B cell (primary cell): ENCODE results near the gene WDR43. TPM values are rescaled to one million over a fixed set of nuclear protein-coding genes. Genes with fewer than 3 reads are reported as not detected.

Source experiments
- ATAC-seq: fragments of 200-7000 bp; cut with Tn5 transposase; one replicate; pipeline ENCODE4 v1.10.0; 2021; ENCODE audit warnings: low read depth, mild to moderate bottlenecking, moderate number of reproducible peaks, moderate library complexity
- CTCF ChIA-PET: fragments of 350-600 bp; sonication (Branson Sonifier 250); formaldehyde crosslinking; loops from one replicate; lab custom pipeline; 2021; ENCODE audit warnings: antibody characterized with exemption, inconsistent platforms; lab: Charles Lee
- POLR2A ChIA-PET: fragments of 350-600 bp; sonication (Branson Sonifier 250); formaldehyde crosslinking; loops from one replicate; lab custom pipeline; 2021; ENCODE audit warnings: antibody characterized with exemption; lab: Charles Lee
- DNase-seq: peaks from one replicate; pipeline ENCODE4 v3.0.0; 2013
- H2AFZ ChIP-seq: 2 replicates; pipeline ENCODE4 v1.6.1; 2012; ENCODE audit warnings: mild to moderate bottlenecking, low read depth, low read length; ENCODE audit not compliant: insufficient read depth, poor library complexity, severe bottlenecking
- H3K27ac ChIP-seq, 2 donors: 1 replicate in 1 of 2; 2 replicates in 1 of 2; pipeline ENCODE4 v1.5.1; 2012 to 2013; ENCODE audit warnings: low read length in 2 of 2, mild to moderate bottlenecking in 2 of 2, moderate library complexity in 1 of 2
- H3K27me3 ChIP-seq, 4 experiments: fragments of 200-600 bp in 1 of 4; sonication (generic) in 1 of 4; replicated peaks in 1 of 4; 1 replicate in 2 of 4; 2 replicates in 2 of 4; pipeline versions ENCODE4 v1.6.1 to v1.7.0; 2013 to 2016; ENCODE audit warnings: low read length in 3 of 4, mild to moderate bottlenecking in 2 of 4, mixed read lengths in 1 of 4, moderate library complexity in 1 of 4; ENCODE audit not compliant: insufficient read depth in 4 of 4, control insufficient read depth in 3 of 4; ENCODE audit errors: control extremely low read depth in 1 of 4
- H3K36me3 ChIP-seq, 2 experiments: replicated peaks in 1 of 2; 1 replicate in 1 of 2; 2 replicates in 1 of 2; pipeline versions ENCODE4 v1.6.1 to v1.7.1; 2013; ENCODE audit warnings: low read length in 1 of 2; ENCODE audit not compliant: insufficient read depth in 2 of 2, control insufficient read depth in 1 of 2; ENCODE audit errors: control extremely low read depth in 1 of 2, extremely low read depth in 1 of 2
- H3K4me1 ChIP-seq, 2 donors: fragments of 200-600 bp in 1 of 2; sonication (generic) in 1 of 2; 1 replicate in 1 of 2; 2 replicates in 1 of 2; pipeline versions ENCODE4 v1.5.1 to v1.6.1; 2013 to 2017; ENCODE audit warnings: low read length in 2 of 2; ENCODE audit not compliant: control insufficient read depth in 2 of 2, insufficient read depth in 2 of 2
- H3K4me2 ChIP-seq: replicated peaks from 2 replicates; pipeline ENCODE3; 2012; ENCODE audit warnings: mild to moderate bottlenecking, low read depth, low read length; ENCODE audit not compliant: poor library complexity, severe bottlenecking
- H3K4me3 ChIP-seq, 5 experiments: fragments of 200-600 bp in 1 of 5; sonication (generic) in 1 of 5; 1 replicate in 3 of 5; 2 replicates in 2 of 5; pipeline versions ENCODE4 v1.5.1 to v1.7.0; 2011 to 2016; ENCODE audit warnings: low read length in 4 of 5, mild to moderate bottlenecking in 4 of 5, low read depth in 2 of 5, control low read depth in 1 of 5, moderate library complexity in 1 of 5; ENCODE audit not compliant: insufficient read depth in 1 of 5; ENCODE audit errors: control extremely low read depth in 1 of 5, extremely low read depth in 1 of 5
- H3K79me2 ChIP-seq: fragments of 200-600 bp; sonication (generic); one replicate; pipeline ENCODE4 v1.6.0; 2016; ENCODE audit warnings: low read length; ENCODE audit not compliant: control insufficient read depth, insufficient read depth
- H3K9ac ChIP-seq: fragments of 200-600 bp; sonication (generic); 2 replicates; pipeline ENCODE4 v1.6.1; 2017; ENCODE audit warnings: mild to moderate bottlenecking, low read length, moderate library complexity
- H3K9me3 ChIP-seq, 3 donors: one replicate each; pipeline versions ENCODE4 v1.6.1 to v1.7.1; 2013; ENCODE audit warnings: low read length in 2 of 3; ENCODE audit not compliant: control insufficient read depth in 2 of 3, insufficient read depth in 1 of 3; ENCODE audit errors: control extremely low read depth in 1 of 3
- H4K20me1 ChIP-seq: 2 replicates; pipeline ENCODE4 v1.6.0; 2012; ENCODE audit warnings: mild to moderate bottlenecking, low read length; ENCODE audit not compliant: insufficient read depth, control insufficient read depth, poor library complexity, severe bottlenecking
- H3K27ac Mint-ChIP-seq: one replicate; pipeline ENCODE4 v1.8.0; 2021; ENCODE audit warnings: mixed read lengths
- H3K27me3 Mint-ChIP-seq: one replicate; pipeline ENCODE4 v1.8.0; 2021; ENCODE audit warnings: mixed read lengths
- H3K4me1 Mint-ChIP-seq: one replicate; pipeline ENCODE4 v1.8.0; 2021; ENCODE audit warnings: mixed read lengths
- H3K4me3 Mint-ChIP-seq: one replicate; pipeline ENCODE4 v1.8.0; 2021; ENCODE audit warnings: mixed read lengths
- H3K9me3 Mint-ChIP-seq: one replicate; pipeline ENCODE4 v1.8.0; 2022; ENCODE audit warnings: mixed read lengths; ENCODE audit not compliant: insufficient read depth
- CTCF ChIP-seq: fragments of 200-600 bp; IDR thresholded peaks from one replicate; pipeline ENCODE4 v1.8.0; 2022; ENCODE audit warnings: antibody characterized with exemption, mild to moderate bottlenecking
- EZH2 ChIP-seq: IDR thresholded peaks from 2 replicates; pipeline ENCODE4 v1.6.1; 2012; ENCODE audit warnings: borderline replicate concordance, low read depth, mild to moderate bottlenecking, moderate library complexity, low read length; ENCODE audit not compliant: insufficient read depth, poor library complexity, severe bottlenecking
- WGBS: methylation state at CpG from one replicate; pipeline ENCODE4 v1.1.5; 2013; ENCODE audit warnings: missing lambda C conversion rate; ENCODE audit not compliant: insufficient coverage; 5-methylcytosine and 5-hydroxymethylcytosine counted together
- intact Hi-C: fragments of 100-400 bp; cut with micrococcal nuclease; formaldehyde crosslinking; loops from one replicate; pipeline ENCODE4 v1.10.0; 2022
- polyA plus RNA-seq: library from polyadenylated mRNA; depleted of rRNA; stranded (reverse); fragments of >200 nt; gene quantifications from 2 replicates; pipeline ENCODE4 v1.2.3, GENCODE V29; 2012
- total RNA-seq, 2 donors: library from RNA; stranded (reverse); fragments of 120-200 nt in 1 of 2; gene quantifications; 1 replicate in 1 of 2; 2 replicates in 1 of 2; pipeline versions ENCODE4 v1.2.3 to v1.2.4, GENCODE V29; 2013 to 2022

WDR43 gene
- total and polyA plus RNA-seq, 2 donors (not counting 1 experiment from before 2014, with no cell fraction given), result 22.5 to 51.0 TPM

GRCh38 chr2:28974252-28974651, 79.8 kb downstream of the WDR43 start:
- Histone ChIP-seq H2AFZ (no peak overlapping the region), H3K4me2 (no peak overlapping the region), H4K20me1 (no peaks in the 10 kb centered on the region), H3K79me2 (no peaks in the 10 kb centered on the region), H3K9me3 (no peaks in the 10 kb centered on the region), H3K4me1 (no peaks in the 10 kb centered on the region), H3K4me3 (no peak overlapping the region), H3K9ac (no peak overlapping the region), H3K27ac (no peak overlapping the region), H3K36me3 (no peaks in the 10 kb centered on the region), H3K27me3 (peaks cover 0 to 3% (median 0%) of the 10 kb centered on the region in 4 experiments)
- Mint-ChIP-seq H3K4me3 (no peak overlapping the region), H3K27ac (no peak overlapping the region), H3K9me3 (no peaks in the 10 kb centered on the region), H3K27me3 (no peaks in the 10 kb centered on the region), H3K4me1 (no peaks in the 10 kb centered on the region)
- intact Hi-C loops, result no loop called here
- POLR2A ChIA-PET, result no interaction called here
- DNase-seq (no peak), ATAC-seq (no peak)
- no peak for TF ChIP-seq CTCF
- no peak for TF ChIP-seq EZH2
- WGBS, result 100% methylated on average over 1 of the region's 4 CpGs
- CTCF ChIA-PET, result no interaction called here

GRCh38 chr2:28975671-28976070, 81.2 kb downstream of the WDR43 start:
- no peaks in the 10 kb centered on the region for H3K27me3 Mint-ChIP-seq
- no peak overlapping the region for H3K4me3 Mint-ChIP-seq
- Histone ChIP-seq H3K4me3 (no peak overlapping the region), H2AFZ (no peak overlapping the region), H3K9me3 (no peaks in the 10 kb centered on the region), H3K4me1 (no peaks in the 10 kb centered on the region), H3K27me3 (peaks cover 0 to 3% (median 0%) of the 10 kb centered on the region in 4 experiments), H3K27ac (no peak overlapping the region), H3K9ac (no peak overlapping the region), H4K20me1 (no peaks in the 10 kb centered on the region), H3K79me2 (no peaks in the 10 kb centered on the region), H3K36me3 (no peaks in the 10 kb centered on the region), H3K4me2 (no peak overlapping the region)
- POLR2A ChIA-PET, result no interaction called here
- CTCF ChIA-PET, result no interaction called here
- DNase-seq (no peak), ATAC-seq (no peak)
- intact Hi-C loops, result no loop called here
- no peak overlapping the region for H3K27ac Mint-ChIP-seq
- no peak for TF ChIP-seq CTCF
- no peak for TF ChIP-seq EZH2
- H3K9me3 Mint-ChIP-seq, result no peaks in the 10 kb centered on the region
- WGBS, result no CpG with 5 or more reads among the region's 1 CpG
- H3K4me1 Mint-ChIP-seq, result no peaks in the 10 kb centered on the region
